Sigmoid colon (tissue), 4 donors: ENCODE results near the gene FRMD1.

Experiments
- POLR2A ChIP-seq, 2 donors: fragments of 450-650 bp; IDR thresholded peaks; one replicate each; pipeline ENCODE4 v1.6.1; 2016; ENCODE audit warnings: antibody characterized with exemption in 2 of 2, mild to moderate bottlenecking in 2 of 2, moderate library complexity in 2 of 2
- POLR2AphosphoS5 ChIP-seq, 4 donors: sonication (generic); formaldehyde crosslinking; IDR thresholded peaks; one replicate each; pipeline ENCODE4 v1.6.1; 2017; ENCODE audit warnings: antibody characterized with exemption in 4 of 4
- TF ChIP-seq, protein P1 (sequence below), 4 experiments: fragments of 450-650 bp in 3 of 4; fragments of 200-600 bp in 1 of 4; IDR thresholded peaks; one replicate each; pipeline ENCODE4 v1.5.1; 2016 to 2019; ENCODE audit warnings: antibody characterized with exemption in 4 of 4, mild to moderate bottlenecking in 3 of 4, moderate library complexity in 2 of 4

- TF ChIP-seq, protein P1, sequence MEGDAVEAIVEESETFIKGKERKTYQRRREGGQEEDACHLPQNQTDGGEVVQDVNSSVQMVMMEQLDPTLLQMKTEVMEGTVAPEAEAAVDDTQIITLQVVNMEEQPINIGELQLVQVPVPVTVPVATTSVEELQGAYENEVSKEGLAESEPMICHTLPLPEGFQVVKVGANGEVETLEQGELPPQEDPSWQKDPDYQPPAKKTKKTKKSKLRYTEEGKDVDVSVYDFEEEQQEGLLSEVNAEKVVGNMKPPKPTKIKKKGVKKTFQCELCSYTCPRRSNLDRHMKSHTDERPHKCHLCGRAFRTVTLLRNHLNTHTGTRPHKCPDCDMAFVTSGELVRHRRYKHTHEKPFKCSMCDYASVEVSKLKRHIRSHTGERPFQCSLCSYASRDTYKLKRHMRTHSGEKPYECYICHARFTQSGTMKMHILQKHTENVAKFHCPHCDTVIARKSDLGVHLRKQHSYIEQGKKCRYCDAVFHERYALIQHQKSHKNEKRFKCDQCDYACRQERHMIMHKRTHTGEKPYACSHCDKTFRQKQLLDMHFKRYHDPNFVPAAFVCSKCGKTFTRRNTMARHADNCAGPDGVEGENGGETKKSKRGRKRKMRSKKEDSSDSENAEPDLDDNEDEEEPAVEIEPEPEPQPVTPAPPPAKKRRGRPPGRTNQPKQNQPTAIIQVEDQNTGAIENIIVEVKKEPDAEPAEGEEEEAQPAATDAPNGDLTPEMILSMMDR (IDR thresholded peaks at IDR 0.05), result no peak
- TF ChIP-seq POLR2AphosphoS5 (IDR thresholded peaks at IDR 0.05), result no peak
- TF ChIP-seq POLR2A (IDR thresholded peaks at IDR 0.05), result no peak
Measured at GRCh38 chr6:168124158-168124557, 45.1 kb upstream of the FRMD1 start.
